PC-3 (cell line): ENCODE results near the gene SEMA4B. TPM values are rescaled to one million over a fixed set of nuclear protein-coding genes. Genes with fewer than 3 reads are reported as not detected.

ENCODE experiments used
- ATAC-seq: fragments of 200-7000 bp; cut with Tn5 transposase; 2 replicates; pipeline ENCODE4 v1.9.1; 2020; ENCODE audit warnings: mild to moderate bottlenecking, moderate library complexity
- BruUV-seq: library from RNA; stranded (reverse); fragments of 400-500 nt; replicated peaks from 2 replicates; lab custom pipeline; 2021; lab: Mats Ljungman, UMichigan
- CTCF ChIA-PET: fragments of 300-600 bp; sonication (Branson Sonifier 250); formaldehyde crosslinking; loops from one replicate; lab custom pipeline; 2022; ENCODE audit warnings: antibody characterized with exemption; lab: Charles Lee
- POLR2A ChIA-PET: fragments of 300-600 bp; sonication (Branson Sonifier 250); formaldehyde crosslinking; loops from one replicate; lab custom pipeline; 2022; ENCODE audit warnings: antibody characterized with exemption; ENCODE audit not compliant: unreplicated experiment; lab: Charles Lee
- DNase-seq: peaks from one replicate; pipeline ENCODE4 v3.0.0-alpha.2; 2015
- H2AFZ ChIP-seq: fragments of 300-600 bp; sonication (generic); 2 replicates; pipeline ENCODE4 v1.6.0; 2016; ENCODE audit warnings: antibody characterized with exemption, low read length
- H3F3A ChIP-seq: fragments of 300-600 bp; sonication (generic); one replicate; pipeline ENCODE4 v1.6.0; 2017; ENCODE audit warnings: antibody characterized with exemption, low read length, control low read depth, mild to moderate bottlenecking; ENCODE audit not compliant: unreplicated experiment
- H3K27ac ChIP-seq: fragments of 300-600 bp; sonication (generic); 2 replicates; pipeline ENCODE4 v1.5.1; 2016; ENCODE audit warnings: mild to moderate bottlenecking, low read length
- H3K27me3 ChIP-seq: fragments of 300-600 bp; sonication (generic); 2 replicates; pipeline ENCODE4 v1.6.1; 2016; ENCODE audit warnings: low read length, mixed read lengths
- H3K36me3 ChIP-seq: fragments of 300-600 bp; sonication (generic); 2 replicates; pipeline ENCODE4 v1.6.1; 2016; ENCODE audit warnings: low read depth, mixed run types, low read length, mixed read lengths
- H3K4me1 ChIP-seq: fragments of 300-600 bp; sonication (generic); 2 replicates; pipeline ENCODE4 v1.5.1; 2016; ENCODE audit warnings: low read length; ENCODE audit not compliant: insufficient read depth
- H3K4me2 ChIP-seq: fragments of 300-600 bp; sonication (generic); 2 replicates; pipeline ENCODE4 v1.6.0; 2016; ENCODE audit warnings: low read length
- H3K4me3 ChIP-seq: fragments of 300-600 bp; sonication (generic); 2 replicates; pipeline ENCODE4 v1.5.1; 2016; ENCODE audit warnings: mild to moderate bottlenecking, low read length, mixed read lengths
- H3K79me2 ChIP-seq: fragments of 300-600 bp; sonication (generic); 2 replicates; pipeline ENCODE4 v1.6.1; 2017; ENCODE audit warnings: low read length, mixed read lengths
- H3K9ac ChIP-seq: fragments of 300-600 bp; sonication (generic); 2 replicates; pipeline ENCODE4 v1.6.0; 2016; ENCODE audit warnings: mild to moderate bottlenecking, low read length
- H3K9me2 ChIP-seq: fragments of 300-600 bp; sonication (generic); replicated peaks from 2 replicates; pipeline ENCODE4 v1.6.1; 2016; ENCODE audit warnings: mixed run types, low read length, mixed read lengths
- H3K9me3 ChIP-seq: fragments of 300-600 bp; sonication (generic); 2 replicates; pipeline ENCODE4 v1.6.1; 2016; ENCODE audit warnings: low read length, mixed read lengths
- H4K20me1 ChIP-seq: fragments of 300-600 bp; sonication (generic); 2 replicates; pipeline ENCODE4 v1.6.1; 2016; ENCODE audit warnings: low read length, mixed read lengths
- EZH2 ChIP-seq: fragments of 300-600 bp; sonication (generic); IDR thresholded peaks from one replicate; pipeline ENCODE4 v1.6.1; 2017; ENCODE audit warnings: antibody characterized with exemption, mild to moderate bottlenecking, low read length; ENCODE audit not compliant: unreplicated experiment
- EZH2phosphoT487 ChIP-seq: fragments of 300-600 bp; sonication (generic); IDR thresholded peaks from 2 replicates; pipeline ENCODE4 v1.6.1; 2018; ENCODE audit warnings: mild to moderate bottlenecking, antibody characterized with exemption, low read length, borderline replicate concordance
- intact Hi-C: fragments of 100-400 bp; cut with micrococcal nuclease; formaldehyde crosslinking; loops from 2 replicates; pipeline ENCODE4 v1.9.0; 2023
- total RNA-seq: library from RNA; depleted of rRNA; stranded (reverse); fragments of >200 nt; gene quantifications from 2 replicates; pipeline ENCODE4 v1.2.3, GENCODE V29; 2014
- TF ChIP-seq, protein P1 (sequence below): fragments of 300-600 bp; sonication (generic); conservative IDR thresholded peaks from 2 replicates; pipeline ENCODE4 v1.5.1; 2017; ENCODE audit warnings: antibody characterized with exemption, low read depth, mild to moderate bottlenecking, low read length

Gene SEMA4B
- total RNA-seq, 1 experiment from 2014 or later, result 114 TPM

DNA sequence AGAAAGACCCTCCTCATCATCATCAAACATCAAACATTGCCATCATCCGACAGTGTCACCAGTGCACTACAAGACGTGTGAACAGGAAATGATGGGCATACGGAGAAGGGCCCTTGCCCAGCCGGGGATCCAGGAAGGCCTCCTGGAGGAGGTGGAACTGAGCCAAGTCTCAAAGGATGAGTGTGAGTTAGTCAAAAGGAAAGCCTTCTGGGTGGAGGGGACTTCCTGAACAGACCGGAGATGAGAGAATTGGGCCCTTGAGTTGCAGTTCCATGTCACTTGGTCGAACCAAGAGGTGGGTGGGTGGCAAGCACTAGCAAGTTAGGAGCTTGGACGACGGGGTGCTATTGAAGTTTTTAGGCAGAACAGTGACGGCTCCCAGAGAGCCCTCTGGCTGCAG is 8.5 kb downstream of the SEMA4B start:
- Histone ChIP-seq H2AFZ (no peak overlapping the region), H3K9me2 (no peaks in the 10 kb centered on the region), H3K4me3 (no peak overlapping the region), H3K4me1 (peaks cover 51% of the 10 kb centered on the region), H3K4me2 (no peak overlapping the region), H3K9me3 (no peaks in the 10 kb centered on the region), H3K9ac (no peak overlapping the region; the same call in 1 of the 2 replicates), H3K27ac (peak overlapping the region; percentile 98), H3F3A (peaks cover 4% of the 10 kb centered on the region), H3K27me3 (no peaks in the 10 kb centered on the region), H3K36me3 (peaks cover 49% of the 10 kb centered on the region), H4K20me1 (peaks cover 17% of the 10 kb centered on the region; the same call in 1 of the 2 replicates), H3K79me2 (peaks cover 92% of the 10 kb centered on the region)
- no TSS peak for BruUV-seq
- POLR2A ChIA-PET, result no interaction called here
- ATAC-seq (no peak), DNase-seq (peak; percentile 38)
- CTCF ChIA-PET, result no interaction called here
- TF ChIP-seq EZH2, result no peak
- TF ChIP-seq, protein P1, sequence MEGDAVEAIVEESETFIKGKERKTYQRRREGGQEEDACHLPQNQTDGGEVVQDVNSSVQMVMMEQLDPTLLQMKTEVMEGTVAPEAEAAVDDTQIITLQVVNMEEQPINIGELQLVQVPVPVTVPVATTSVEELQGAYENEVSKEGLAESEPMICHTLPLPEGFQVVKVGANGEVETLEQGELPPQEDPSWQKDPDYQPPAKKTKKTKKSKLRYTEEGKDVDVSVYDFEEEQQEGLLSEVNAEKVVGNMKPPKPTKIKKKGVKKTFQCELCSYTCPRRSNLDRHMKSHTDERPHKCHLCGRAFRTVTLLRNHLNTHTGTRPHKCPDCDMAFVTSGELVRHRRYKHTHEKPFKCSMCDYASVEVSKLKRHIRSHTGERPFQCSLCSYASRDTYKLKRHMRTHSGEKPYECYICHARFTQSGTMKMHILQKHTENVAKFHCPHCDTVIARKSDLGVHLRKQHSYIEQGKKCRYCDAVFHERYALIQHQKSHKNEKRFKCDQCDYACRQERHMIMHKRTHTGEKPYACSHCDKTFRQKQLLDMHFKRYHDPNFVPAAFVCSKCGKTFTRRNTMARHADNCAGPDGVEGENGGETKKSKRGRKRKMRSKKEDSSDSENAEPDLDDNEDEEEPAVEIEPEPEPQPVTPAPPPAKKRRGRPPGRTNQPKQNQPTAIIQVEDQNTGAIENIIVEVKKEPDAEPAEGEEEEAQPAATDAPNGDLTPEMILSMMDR, result no peak
- TF ChIP-seq EZH2phosphoT487, result no peak
- intact Hi-C loops, result no loop called here

DNA sequence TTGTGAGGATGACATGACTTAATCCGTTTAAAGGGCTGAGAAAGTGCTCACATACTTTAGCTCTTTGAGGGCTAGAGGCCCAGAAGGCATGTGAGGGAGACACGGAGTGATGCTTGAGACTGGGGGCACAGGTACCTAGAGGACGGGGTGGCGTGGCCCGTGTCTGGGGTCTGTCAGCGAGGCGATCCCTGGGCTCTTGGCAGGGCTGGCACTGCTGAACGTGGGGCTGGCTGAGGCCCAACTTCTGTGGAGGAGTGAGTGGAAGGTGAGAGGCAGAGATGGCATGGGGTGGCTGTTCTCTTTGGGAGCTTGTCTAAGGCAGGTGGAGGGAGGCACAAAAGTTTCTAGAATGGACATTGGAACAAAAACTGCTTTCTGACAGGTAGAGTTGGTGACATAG is 9.5 kb downstream of the SEMA4B start:
- no peak for DNase-seq
- Histone ChIP-seq H3K9ac (peak overlapping the region; percentile 96), H2AFZ (no peak overlapping the region), H4K20me1 (peaks cover 11% of the 10 kb centered on the region; the same call in 1 of the 2 replicates), H3K4me2 (peak overlapping the region; percentile 62; the same call in 1 of the 2 replicates), H3K36me3 (peaks cover 51% of the 10 kb centered on the region), H3K9me2 (no peaks in the 10 kb centered on the region), H3K4me1 (peaks cover 51% of the 10 kb centered on the region), H3K27ac (peak overlapping the region; percentile 98), H3K27me3 (no peaks in the 10 kb centered on the region), H3K9me3 (no peaks in the 10 kb centered on the region), H3K4me3 (no peak overlapping the region), H3K79me2 (peaks cover 92% of the 10 kb centered on the region), H3F3A (peaks cover 7% of the 10 kb centered on the region)
- ChIA-PET POLR2A (interaction anchor here (0.6 to 1.1 kb wide), 2 partner anchors 23 to 67 kb away, joined by 5 to 19 read pairs; partner anchors contain the start of genes CIB1 and GDPGP1), CTCF (no interaction called here)
- no peak for ATAC-seq
- no TSS peak for BruUV-seq
- intact Hi-C loops, result no loop called here
- TF ChIP-seq EZH2phosphoT487, result no peak

- peaks cover 7% of the 10 kb centered on the region for H3F3A ChIP-seq
- H4K20me1 ChIP-seq, result peaks cover 7% of the 10 kb centered on the region; the same call in 1 of the 2 replicates
- peaks cover 92% of the 10 kb centered on the region for H3K79me2 ChIP-seq
- no peak overlapping the region for H2AFZ ChIP-seq
- H3K9me3 ChIP-seq, result no peaks in the 10 kb centered on the region
- POLR2A ChIA-PET, result interaction anchor here (1.1 kb wide), 1 partner anchor 23 kb away, joined by 5 read pairs; the partner anchor contains the start of genes CIB1 and GDPGP1
- TF ChIP-seq EZH2, result no peak
- no peak for TF ChIP-seq EZH2phosphoT487
- TF ChIP-seq, protein P1, result no peak
- no TSS peak for BruUV-seq
- H3K9ac ChIP-seq, result peak overlapping the region; percentile 96
- peak overlapping the region; percentile 24; the same call in 1 of the 2 replicates for H3K4me3 ChIP-seq
- H3K36me3 ChIP-seq, result peaks cover 47% of the 10 kb centered on the region
- ATAC-seq, result no peak; the same call in none of the 2 replicates
- H3K27ac ChIP-seq, result peak overlapping the region; percentile 98
- no peaks in the 10 kb centered on the region for H3K9me2 ChIP-seq
- DNase-seq, result no peak
- CTCF ChIA-PET, result interaction anchor here (1.1 kb wide), 1 partner anchor 10 kb away, joined by 4 read pairs; no protein-coding TSS in a partner anchor
- peaks cover 51% of the 10 kb centered on the region for H3K4me1 ChIP-seq
- peak overlapping the region; percentile 62 for H3K4me2 ChIP-seq
- H3K27me3 ChIP-seq, result no peaks in the 10 kb centered on the region
- intact Hi-C loops, result no loop called here
Observed at GRCh38 chr15:90211009-90211408, 9.9 kb downstream of the SEMA4B start.
